Left renal pelvis (tissue), 4 donors: Measurements from ENCODE around the gene ABI1. TPM values are rescaled to one million over a fixed set of nuclear protein-coding genes. Genes with fewer than 3 reads are reported as not detected.
"Not testable (repeated sequence)": the region's sequence is repeated elsewhere in the genome, so short reads cannot be mapped to it uniquely, and the experiment has no call there.

Experiments
- DNase-seq, 4 donors: peaks; one replicate each; pipeline ENCODE4 v3.0.0-alpha.2; 2013; ENCODE audit warnings: low read depth in 4 of 4, low spot score in 3 of 4
- polyA plus RNA-seq, 4 donors: library from polyadenylated mRNA; unstranded; fragments of 120-200 nt; gene quantifications; one replicate each; pipeline ENCODE4 v1.2.1, GENCODE V29; 2013; ENCODE audit not compliant: insufficient read length in 4 of 4

ABI1 gene
- polyA plus RNA-seq, result 10 to 100 TPM; 57.0 to 71.2 (median 64.5) TPM

DNA sequence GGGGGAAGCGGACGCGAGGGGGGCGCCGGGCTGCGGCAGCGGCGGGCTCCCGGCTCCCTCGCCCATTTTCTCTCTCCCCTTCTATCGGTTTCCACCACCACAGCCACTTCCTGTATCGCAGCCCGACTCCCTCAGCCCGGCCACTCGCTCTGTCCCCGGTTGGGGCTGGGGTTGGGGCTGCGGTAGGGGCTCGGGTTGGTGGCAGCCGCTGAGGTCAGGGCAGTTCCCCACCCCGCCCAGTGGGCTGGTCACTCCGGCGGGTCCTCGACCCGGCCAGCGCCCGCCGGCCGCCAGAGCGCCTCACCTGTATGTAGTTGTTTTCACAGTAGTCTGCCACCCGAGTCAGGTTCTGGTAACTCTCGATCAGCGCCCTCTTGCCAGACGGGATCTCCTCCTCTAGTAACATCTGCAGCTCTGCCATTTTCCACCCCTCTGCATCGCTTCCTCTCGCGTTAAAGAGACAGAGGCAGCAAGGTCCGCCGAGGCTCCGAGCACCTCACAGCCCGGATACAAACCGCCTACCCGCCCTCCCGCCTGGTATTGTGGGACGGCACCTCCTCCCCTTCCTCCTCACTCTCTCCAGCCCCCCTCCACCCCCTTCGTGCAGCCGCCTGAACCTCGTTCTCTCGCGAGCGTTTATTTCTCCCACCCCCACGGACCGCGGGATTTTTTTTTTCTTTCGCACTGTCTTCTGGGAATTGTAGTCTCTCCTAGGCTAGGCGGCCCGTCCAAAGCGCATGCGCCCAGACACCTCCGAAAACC lies at the start of gene ABI1:
TSS of gene ABI1 (minus strand) at position 516 of the 762 bp plus-strand sequence. CDS start at position 421, 95 bp downstream.
- DNase-seq, result peak; percentile 98 to 99 (median 99)

DNA sequence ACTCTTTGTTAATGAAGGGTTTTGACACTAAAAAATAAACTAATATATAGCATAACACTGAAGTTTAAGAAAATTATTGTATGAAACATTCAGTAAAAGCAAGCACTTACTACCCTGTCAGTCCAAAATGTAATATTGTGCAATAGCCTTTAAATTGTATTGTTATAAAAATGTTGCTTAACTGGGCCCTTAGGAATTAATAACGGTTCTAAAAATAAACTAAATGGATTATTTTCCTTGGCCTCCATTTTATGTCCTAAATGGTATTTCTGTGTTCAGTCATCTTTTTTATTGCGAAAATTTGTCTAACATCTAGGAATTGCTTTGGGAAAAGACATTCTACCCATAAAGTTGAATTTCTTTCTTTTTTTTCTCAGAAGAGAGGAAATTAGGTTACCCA lies 49.0 kb upstream of the ABI1 start:
- no peak for DNase-seq

- DNase-seq, result not testable (repeated sequence)
These were observed 44.6 kb upstream of the ABI1 start for GRCh38 chr10:26905253-26905781.

DNA sequence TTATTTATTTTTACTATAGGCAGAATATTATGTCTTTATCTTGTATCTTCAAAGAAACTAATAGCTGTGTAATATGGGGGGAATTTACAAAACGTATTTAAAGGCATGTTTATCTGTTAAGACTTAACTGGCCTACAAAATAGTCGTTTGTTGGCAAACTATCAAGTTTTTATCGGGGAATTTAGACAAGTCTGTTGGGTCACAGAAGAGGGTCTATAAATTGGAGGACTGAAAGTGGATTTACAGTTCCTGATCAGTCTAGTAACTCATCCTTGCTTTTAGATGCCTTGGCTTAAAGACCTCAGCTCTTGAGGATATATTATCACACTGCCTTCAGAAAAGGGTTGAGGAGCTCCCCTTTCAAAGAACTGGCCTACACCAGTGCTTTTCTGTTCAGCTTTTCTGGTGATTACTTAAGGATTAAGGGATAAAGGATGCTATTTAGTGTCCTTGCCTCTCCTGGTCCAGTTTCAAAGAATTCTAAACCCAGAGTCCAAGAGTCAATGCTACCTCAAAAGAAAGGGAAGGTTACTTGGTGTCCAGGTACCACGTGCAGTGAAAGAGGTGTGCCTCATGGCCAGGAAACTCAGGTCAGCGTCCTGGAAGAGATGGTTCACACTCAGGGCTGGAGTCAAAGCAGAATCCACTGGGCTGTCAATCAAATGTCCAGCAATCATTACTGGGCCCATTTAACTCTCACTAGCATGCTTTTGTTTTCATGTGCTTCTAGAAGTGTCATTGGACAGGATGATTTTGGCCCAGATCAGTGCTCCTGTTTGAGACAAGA lies 42.9 kb upstream of the ABI1 start:
- DNase-seq, result no peak

DNA sequence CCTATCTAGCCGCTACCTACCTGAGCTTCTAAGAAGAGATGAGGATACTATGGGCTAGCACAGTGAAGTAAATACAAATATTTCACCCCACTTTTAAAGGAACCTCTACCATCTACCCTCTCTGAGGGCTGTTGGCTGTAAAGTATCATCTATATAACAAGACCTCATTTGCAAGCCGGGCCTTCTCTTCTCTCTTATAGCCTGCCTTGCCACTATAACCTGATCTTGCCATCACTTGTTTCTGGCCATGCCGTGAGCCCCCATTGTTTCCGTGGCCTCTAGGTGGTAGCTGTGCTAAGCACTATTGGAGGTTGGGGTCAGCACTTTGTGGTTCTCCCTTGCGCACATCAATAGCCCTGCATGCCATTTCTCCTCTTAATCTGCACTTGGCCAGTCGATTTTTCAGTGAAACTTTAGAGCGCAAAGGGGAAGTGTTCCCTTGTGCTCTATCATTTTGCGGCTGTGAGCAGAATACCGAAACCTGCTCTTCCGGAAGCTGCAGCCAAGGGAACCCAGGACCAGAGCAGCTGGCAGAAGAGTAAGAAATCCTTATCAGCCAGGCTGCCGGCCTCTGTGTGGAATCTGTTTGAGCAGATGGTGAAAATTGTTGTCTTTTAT lies 31.7 kb upstream of the ABI1 start:
- not testable (repeated sequence) for DNase-seq

DNA sequence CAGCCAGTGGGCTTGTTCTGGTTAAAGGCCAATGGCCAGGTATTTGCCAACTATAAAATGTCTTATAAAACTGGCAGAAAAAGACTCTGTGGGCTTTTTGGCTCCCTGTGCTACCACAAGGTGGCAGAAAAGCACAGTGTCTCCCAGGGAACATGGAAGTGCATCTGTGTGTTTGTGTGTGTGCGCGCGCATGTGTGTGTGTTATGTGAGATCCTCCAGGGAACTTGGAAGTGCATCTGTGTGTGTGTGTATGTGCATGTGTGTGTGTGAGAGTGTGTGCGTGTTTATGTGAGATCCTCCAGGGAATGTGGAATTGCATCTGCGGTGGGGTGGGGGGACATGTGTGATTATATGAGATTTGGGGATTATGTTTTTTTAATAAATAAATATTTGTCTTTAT lies 30.2 kb upstream of the ABI1 start:
- peak in 3 of 4 donors; percentile 31 to 55 (median 32) for DNase-seq

- no peak for DNase-seq
These were observed 27.0 kb upstream of the ABI1 start for GRCh38 chr10:26887611-26888215.

DNA sequence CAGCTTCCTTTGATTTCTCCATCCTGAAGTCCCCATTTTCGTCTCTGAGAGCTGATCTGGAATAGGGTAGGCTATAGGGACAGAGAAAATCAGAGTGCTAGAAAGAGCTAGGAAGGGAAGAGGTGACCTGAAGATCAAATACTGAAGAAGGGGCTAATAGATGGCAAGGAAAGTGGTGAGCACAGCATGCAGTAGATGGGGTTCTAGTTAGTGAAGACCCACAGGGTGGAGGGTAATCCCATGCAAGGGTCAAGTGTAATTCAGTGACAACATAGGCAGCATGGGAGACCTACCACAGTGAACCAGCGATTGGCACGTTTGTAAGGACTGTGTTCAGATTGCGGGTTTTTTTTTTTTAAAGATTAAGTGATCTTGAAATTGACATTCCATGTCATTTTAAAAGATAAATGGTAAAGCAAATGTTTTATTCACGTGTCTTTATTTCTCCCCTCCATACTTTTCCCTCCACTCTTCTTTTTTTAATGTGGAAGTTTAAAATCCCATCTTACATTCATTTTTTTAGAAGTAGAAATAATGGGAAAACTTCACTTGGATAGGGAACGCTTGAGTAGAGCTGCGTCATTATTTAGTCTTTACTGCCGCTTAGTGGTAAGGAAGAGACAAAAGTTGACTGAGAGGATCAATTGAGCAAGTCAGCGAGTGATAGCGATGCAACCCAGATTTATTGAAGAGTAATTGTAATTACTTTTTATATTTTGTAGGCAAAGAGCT lies 21.0 kb upstream of the ABI1 start:
- no peak for DNase-seq

- no peak for DNase-seq
These were observed 19.0 kb upstream of the ABI1 start for GRCh38 chr10:26879744-26880143.

DNA sequence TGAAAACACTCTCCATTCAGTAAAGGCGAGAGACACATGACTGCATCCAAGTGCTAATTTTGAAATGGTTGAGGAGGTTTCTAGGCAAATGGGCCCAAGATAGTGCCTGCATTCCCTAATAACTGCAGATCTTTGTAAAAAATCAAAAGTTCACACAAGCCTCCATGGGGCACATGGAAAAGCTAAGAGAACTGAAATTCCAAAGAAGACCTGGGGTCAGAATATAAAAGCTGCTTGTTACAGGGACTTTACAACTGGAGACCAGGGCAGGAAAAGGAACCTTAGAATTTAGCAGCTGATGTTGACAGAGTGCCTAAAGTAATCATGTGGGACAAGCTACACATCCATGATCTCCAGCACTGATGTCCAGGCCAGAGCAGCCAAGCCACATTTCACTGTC lies 10.0 kb upstream of the ABI1 start:
- DNase-seq, result no peak

DNA sequence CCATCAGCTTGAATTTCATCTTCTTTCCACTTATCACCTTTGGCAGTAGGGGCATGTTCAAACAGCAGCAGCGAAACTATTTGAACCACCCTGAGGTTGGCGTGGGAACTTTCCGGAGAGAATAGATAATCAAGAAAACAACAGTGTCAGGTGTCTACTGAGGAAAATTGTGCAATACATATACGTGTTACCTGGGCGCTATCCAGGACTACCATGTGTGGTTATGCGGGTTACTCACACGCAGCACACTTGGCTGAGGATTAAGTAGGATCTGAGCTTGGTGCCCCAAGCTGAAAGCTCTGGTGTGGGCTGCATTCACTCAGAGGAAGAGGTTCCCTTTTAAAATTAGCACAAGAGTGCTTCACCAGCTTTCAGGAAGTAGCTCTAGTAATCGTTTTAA lies 8.8 kb upstream of the ABI1 start:
- DNase-seq, result no peak

- no peak for DNase-seq
These were observed 2.8 kb upstream of the ABI1 start for GRCh38 chr10:26863351-26864076.

DNA sequence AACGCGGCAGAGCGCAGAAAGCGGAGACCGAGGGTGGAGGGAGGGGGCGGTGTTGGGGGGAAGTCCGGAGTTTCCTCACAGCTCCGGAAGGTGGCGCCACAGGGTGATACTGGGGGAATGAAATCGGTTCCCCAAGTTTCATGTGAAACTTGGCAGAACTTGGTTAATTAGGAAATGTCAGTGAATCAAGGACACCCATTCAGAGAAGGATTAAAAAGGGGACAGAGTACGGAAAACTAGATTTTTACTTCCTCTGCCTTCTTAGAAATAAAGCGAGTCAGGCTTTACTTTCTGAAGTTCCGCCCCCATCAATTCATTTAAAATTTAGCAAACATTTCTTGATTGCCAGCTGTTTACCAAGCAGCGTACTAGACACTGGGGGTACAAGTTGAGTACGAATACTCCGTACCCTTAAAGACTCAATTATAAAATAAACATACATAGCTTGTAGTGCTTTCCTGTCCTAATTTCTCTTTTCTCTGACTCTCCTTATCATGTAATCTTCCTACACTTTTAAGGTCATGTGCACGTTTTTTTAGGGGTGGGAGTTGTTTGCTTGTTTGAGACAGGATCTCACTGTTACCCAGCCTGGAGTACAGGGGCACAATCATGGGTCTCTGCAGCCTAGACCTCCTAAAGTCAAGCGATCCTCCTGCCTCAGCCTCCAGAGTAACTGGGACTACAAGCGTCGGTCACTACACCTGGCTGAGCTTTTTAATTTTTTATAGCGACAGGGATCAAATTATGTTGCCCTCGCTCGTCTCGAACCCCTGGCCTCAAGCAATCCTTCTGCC lies 644 bp upstream of the ABI1 start:
- DNase-seq, result no peak

DNA sequence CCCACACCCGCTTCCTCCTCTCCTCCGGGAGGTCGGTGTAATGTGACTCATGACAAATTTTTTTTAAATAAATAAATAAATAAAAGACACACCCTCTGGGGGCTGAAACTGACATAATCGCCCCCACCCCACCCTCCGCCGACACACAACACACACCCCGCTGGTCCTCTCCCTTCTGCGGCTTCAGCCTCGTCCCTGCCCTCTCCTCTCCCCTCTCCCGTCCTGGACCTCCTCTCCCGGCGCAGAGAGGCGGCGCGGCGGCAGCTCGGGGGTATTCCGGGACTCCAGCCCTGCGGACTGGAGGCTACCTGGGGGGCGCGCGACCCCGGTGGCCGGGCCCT lies 686 bp downstream of the ABI1 start:
- DNase-seq, result peak in 3 of 4 donors; percentile 32 to 59 (median 41)

- no peak for DNase-seq
These were observed 1.3 kb downstream of the ABI1 start for GRCh38 chr10:26859241-26860101.

DNA sequence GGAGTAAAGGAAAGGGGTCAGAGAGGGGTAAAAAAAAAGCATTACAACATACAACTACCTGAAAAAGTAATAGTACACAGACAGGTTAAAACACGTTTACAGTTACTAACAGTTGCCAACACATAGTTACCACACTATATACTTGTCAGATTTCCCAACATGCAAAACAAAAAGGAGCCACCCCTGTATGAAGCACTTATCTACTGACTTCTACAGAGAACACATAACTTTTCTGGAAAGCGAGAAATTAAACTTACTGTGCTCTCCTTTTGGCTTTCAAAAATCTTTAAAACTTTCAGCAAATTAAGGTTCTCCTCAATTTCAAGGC lies 2.1 kb downstream of the ABI1 start:
- no peak for DNase-seq

- no peak for DNase-seq
These were observed 2.6 kb downstream of the ABI1 start for GRCh38 chr10:26857991-26858706.
